SU-DHL-6 (cell line): Measurements from ENCODE around the gene TIFAB.

Experiments
- EZH2phosphoT487 ChIP-seq: fragments of 200-600 bp; sonication (generic), shearing (Covaris generic); conservative IDR thresholded peaks from 2 replicates; pipeline ENCODE4 v1.6.1; 2018; ENCODE audit warnings: mild to moderate bottlenecking, antibody characterized with exemption, low read length, moderate library complexity, mixed read lengths
- TF ChIP-seq, protein P1 (sequence below): fragments of 200-600 bp; sonication (generic); IDR thresholded peaks from one replicate; pipeline ENCODE4 v1.5.1; 2017; ENCODE audit warnings: antibody characterized with exemption, mild to moderate bottlenecking, low read length, moderate library complexity; ENCODE audit not compliant: insufficient read depth, poor library complexity, severe bottlenecking

DNA sequence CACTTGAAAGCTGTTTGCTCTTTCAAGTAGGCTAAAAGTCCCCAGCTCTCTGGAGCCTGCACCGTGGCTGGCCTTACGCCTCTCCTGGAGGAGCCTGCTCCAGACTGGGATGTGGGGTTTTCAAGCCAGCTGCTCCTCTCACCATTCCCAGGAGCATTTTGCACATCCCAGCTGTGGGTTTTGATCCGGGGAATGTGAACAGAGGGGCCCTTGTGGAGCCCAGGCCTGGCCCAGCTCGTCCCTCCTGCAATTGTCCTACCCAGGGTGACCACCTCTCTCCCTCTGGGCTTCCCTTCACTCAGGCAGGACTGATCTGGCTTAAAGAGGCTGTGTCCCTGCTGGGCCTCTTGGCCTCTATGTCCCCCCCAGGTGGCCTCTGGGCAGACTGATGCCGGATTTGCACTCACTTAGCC lies 32.5 kb upstream of the TIFAB start:
- TF ChIP-seq, protein P1, sequence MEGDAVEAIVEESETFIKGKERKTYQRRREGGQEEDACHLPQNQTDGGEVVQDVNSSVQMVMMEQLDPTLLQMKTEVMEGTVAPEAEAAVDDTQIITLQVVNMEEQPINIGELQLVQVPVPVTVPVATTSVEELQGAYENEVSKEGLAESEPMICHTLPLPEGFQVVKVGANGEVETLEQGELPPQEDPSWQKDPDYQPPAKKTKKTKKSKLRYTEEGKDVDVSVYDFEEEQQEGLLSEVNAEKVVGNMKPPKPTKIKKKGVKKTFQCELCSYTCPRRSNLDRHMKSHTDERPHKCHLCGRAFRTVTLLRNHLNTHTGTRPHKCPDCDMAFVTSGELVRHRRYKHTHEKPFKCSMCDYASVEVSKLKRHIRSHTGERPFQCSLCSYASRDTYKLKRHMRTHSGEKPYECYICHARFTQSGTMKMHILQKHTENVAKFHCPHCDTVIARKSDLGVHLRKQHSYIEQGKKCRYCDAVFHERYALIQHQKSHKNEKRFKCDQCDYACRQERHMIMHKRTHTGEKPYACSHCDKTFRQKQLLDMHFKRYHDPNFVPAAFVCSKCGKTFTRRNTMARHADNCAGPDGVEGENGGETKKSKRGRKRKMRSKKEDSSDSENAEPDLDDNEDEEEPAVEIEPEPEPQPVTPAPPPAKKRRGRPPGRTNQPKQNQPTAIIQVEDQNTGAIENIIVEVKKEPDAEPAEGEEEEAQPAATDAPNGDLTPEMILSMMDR, result no peak
- no peak for TF ChIP-seq EZH2phosphoT487
